ENCODE data around the gene PTPRD.

- no peak for TF ChIP-seq TEAD2 (tag; IDR thresholded peaks at IDR 0.05)
- TF ChIP-seq USF1 (CRISPR knock-in tag; IDR thresholded peaks at IDR 0.05), result no peak
- no peak for TF ChIP-seq PTTG1 (tag; IDR thresholded peaks at IDR 0.05; ENCODE audit: low read depth)
- TF ChIP-seq MAZ (CRISPR knock-in tag; conservative IDR thresholded peaks at IDR 0.05 in 1 of 2, IDR thresholded peaks at IDR 0.05 in 1 of 2), result no peak
- TF ChIP-seq NEUROD1 (IDR thresholded peaks at IDR 0.05; ENCODE audit: borderline replicate concordance, low read depth, low read length, partially characterized antibody), result no peak
- TF ChIP-seq ZBTB7A (IDR thresholded peaks at IDR 0.05; ENCODE audit: borderline replicate concordance, control insufficient read depth, low read depth, low read length), result no peak
- TF ChIP-seq NRF1 (conservative IDR thresholded peaks at IDR 0.05 in 1 of 2, IDR thresholded peaks at IDR 0.05 in 1 of 2), result no peak
- no peak for TF ChIP-seq CTCF (IDR thresholded peaks at IDR 0.05 in 2 of 3, conservative IDR thresholded peaks at IDR 0.05 in 1 of 3; ENCODE audit: insufficient read depth in 2 of 3, low read depth in 1 of 3, low read length in 3 of 3)
- TF ChIP-seq REST (IDR thresholded peaks at IDR 0.05; ENCODE audit: borderline replicate concordance), result no peak
- no peak for TF ChIP-seq REST (CRISPR knock-in tag; IDR thresholded peaks at IDR 0.05; ENCODE audit: low read depth)
- no peak for TF ChIP-seq MAX (CRISPR knock-in tag; IDR thresholded peaks at IDR 0.05)
- no peak for TF ChIP-seq XRCC4 (IDR thresholded peaks at IDR 0.05; ENCODE audit: extremely low read depth, insufficient read depth, insufficient read length)
- no peak for TF ChIP-seq YBX1 (IDR thresholded peaks at IDR 0.05)
- TF ChIP-seq SMAD1 (IDR thresholded peaks at IDR 0.05; ENCODE audit: low read depth, low read length, partially characterized antibody), result no peak
Measured at GRCh38 chr9:8486095-8486494, 2126.7 kb downstream of the PTPRD start.
